HG03439 (cell line): ENCODE data around the gene LDHA.

ENCODE experiments used
- ATAC-seq: cut with Tn5 transposase; IDR thresholded peaks from one replicate; pipeline ENCODE4 v1.9.1; 2021; ENCODE audit warnings: mild to moderate bottlenecking, moderate library complexity; ENCODE audit not compliant: unreplicated experiment

LDHA gene

GRCh38 chr11:18394275-18394927 is at the start of gene LDHA:
LDHA (plus strand) TSS chr11:18394563; CDS start chr11:18396843, 2,280 bp downstream.
- ATAC-seq = peak; percentile 72

GRCh38 chr11:18347471-18348125 is 46.8 kb upstream of the LDHA start:
- ATAC-seq = no peak

- no peak for ATAC-seq
Measured at GRCh38 chr11:18352581-18352980, 41.8 kb upstream of the LDHA start.

GRCh38 chr11:18358646-18359045 is 35.7 kb upstream of the LDHA start:
- ATAC-seq = no peak

GRCh38 chr11:18361154-18361553 is 33.2 kb upstream of the LDHA start:
- ATAC-seq = no peak

- ATAC-seq = no peak
Measured at GRCh38 chr11:18364495-18365073, 29.8 kb upstream of the LDHA start.

GRCh38 chr11:18365741-18366140 is 28.6 kb upstream of the LDHA start:
- no peak for ATAC-seq

GRCh38 chr11:18366286-18366685 is 28.1 kb upstream of the LDHA start:
- ATAC-seq = no peak

- no peak for ATAC-seq
Measured at GRCh38 chr11:18367431-18367830, 26.9 kb upstream of the LDHA start.

- no peak for ATAC-seq
Measured at GRCh38 chr11:18368221-18368620, 26.1 kb upstream of the LDHA start.

- no peak for ATAC-seq
Measured at GRCh38 chr11:18369398-18369797, 25.0 kb upstream of the LDHA start.

- no peak for ATAC-seq
Measured at GRCh38 chr11:18371279-18371678, 23.1 kb upstream of the LDHA start.

GRCh38 chr11:18372201-18372600 is 22.2 kb upstream of the LDHA start:
- no peak for ATAC-seq

- ATAC-seq = no peak
Measured at GRCh38 chr11:18374956-18375355, 19.4 kb upstream of the LDHA start.

GRCh38 chr11:18375941-18376340 is 18.4 kb upstream of the LDHA start:
- no peak for ATAC-seq

GRCh38 chr11:18379201-18379600 is 15.2 kb upstream of the LDHA start:
- ATAC-seq = no peak

GRCh38 chr11:18383388-18384156 is 10.8 kb upstream of the LDHA start:
- peak; percentile 86 for ATAC-seq

- no peak for ATAC-seq
Measured at GRCh38 chr11:18384157-18384641, 10.2 kb upstream of the LDHA start.

- ATAC-seq = no peak
Measured at GRCh38 chr11:18390088-18390487, 4.3 kb upstream of the LDHA start.

- ATAC-seq = no peak
Measured at GRCh38 chr11:18392434-18393321, 1.7 kb upstream of the LDHA start.
